ENCODE measurements around the gene RTL5. TPM values are rescaled to one million over a fixed set of nuclear protein-coding genes. Genes with fewer than 3 reads are reported as not detected.
A peak's percentile ranks its signal among the peaks of the same experiment; 100 is the strongest.

The RTL5 gene
- total RNA-seq, 5 donors from 2014 or later (not counting 1 experiment from before 2014, with no cell fraction given) = 0.98 to 8.7 (median 3.4) TPM

DNA sequence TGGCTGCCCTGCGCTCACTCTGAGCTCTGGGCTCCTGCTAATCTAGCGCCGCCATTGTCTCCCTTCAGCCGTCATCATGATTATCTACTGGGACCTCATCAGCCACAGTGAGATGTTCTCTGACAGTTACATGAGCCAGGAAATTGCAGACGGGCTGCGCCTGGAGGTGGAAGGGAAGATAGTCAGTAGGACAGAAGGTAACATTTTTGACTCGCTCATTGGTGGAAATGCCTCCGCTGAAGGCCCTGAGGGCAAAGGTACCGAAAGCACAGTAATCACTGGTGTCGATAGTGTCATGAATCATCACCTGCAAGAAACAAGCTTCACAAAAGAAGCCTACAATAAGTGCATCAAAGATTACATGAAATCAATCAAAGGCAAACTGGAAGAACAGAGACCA, 28.1 kb upstream of the RTL5 start:
- ChIA-PET CTCF (no interaction called here), POLR2A (no interaction called here)
- no CpG with 5 or more reads among the region's 10 CpGs for WGBS (ENCODE audit: insufficient coverage)
- H3K27ac ChIP-seq (ENCODE audit: low read length) = no peak overlapping the region
- H3K4me3 Mint-ChIP-seq = no peak overlapping the region
- H3K27me3 ChIP-seq (replicated peaks in 1 of 2; ENCODE audit: control insufficient read depth in 2 of 2, extremely low read depth in 1 of 2, insufficient read depth in 2 of 2, low read length in 1 of 2) = no peaks in the 10 kb centered on the region
- no peak overlapping the region for H3K27ac Mint-ChIP-seq
- H3K4me1 Mint-ChIP-seq = no peaks in the 10 kb centered on the region
- DNase-seq = no peak
- H3K36me3 ChIP-seq (ENCODE audit: control insufficient read depth in 2 of 2, extremely low read depth in 1 of 2, insufficient read depth in 1 of 2, low read length in 1 of 2) = no peaks in the 10 kb centered on the region
- no peaks in the 10 kb centered on the region for H3K9me3 Mint-ChIP-seq
- no peak overlapping the region for H3K4me3 ChIP-seq (ENCODE audit: control insufficient read depth in 1 of 2, extremely low read depth in 1 of 2, low read length in 1 of 2)
- no peaks in the 10 kb centered on the region for H3K36me3 Mint-ChIP-seq
- H3K27me3 Mint-ChIP-seq = peaks cover 0 to 21% of the 10 kb centered on the region in 2 donors
- H3K9me3 ChIP-seq = no peaks in the 10 kb centered on the region
- ATAC-seq (replicated peaks in 1 of 4) = no peak
- H3K4me1 ChIP-seq (ENCODE audit: control insufficient read depth in 1 of 2, extremely low read depth in 1 of 2, insufficient read depth in 2 of 2, low read length in 2 of 2) = no peaks in the 10 kb centered on the region

DNA sequence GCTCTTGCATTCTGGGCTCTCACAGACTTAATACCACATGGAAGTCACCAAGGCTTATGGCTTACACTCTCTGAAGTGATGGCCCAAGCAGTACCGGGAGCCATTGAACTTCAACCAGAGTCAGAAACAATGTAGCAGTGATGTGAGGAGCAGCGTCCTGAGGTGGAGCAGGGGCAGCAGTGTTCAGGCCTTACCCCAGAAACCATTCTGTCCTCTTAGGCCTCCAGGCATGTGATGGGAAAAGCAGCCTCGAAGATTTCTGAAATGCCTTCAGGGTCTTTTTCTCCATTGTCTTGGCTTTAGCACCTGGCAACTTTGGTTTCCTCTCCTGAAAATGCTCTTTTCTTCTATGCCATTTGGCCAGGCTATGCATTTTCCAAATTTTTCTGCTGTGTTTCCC, 27.1 kb upstream of the RTL5 start:
- no peaks in the 10 kb centered on the region for H3K9me3 ChIP-seq
- no peaks in the 10 kb centered on the region for H3K36me3 Mint-ChIP-seq
- peaks cover 0 to 21% of the 10 kb centered on the region in 2 donors for H3K27me3 Mint-ChIP-seq
- ATAC-seq (replicated peaks in 1 of 4) (no peak), DNase-seq (no peak)
- no peak overlapping the region for H3K27ac Mint-ChIP-seq
- WGBS (ENCODE audit: insufficient coverage) = 60% methylated on average over 1 of the region's 3 CpGs
- POLR2A ChIA-PET = no interaction called here
- H3K4me3 ChIP-seq (ENCODE audit: control insufficient read depth in 1 of 2, extremely low read depth in 1 of 2, low read length in 1 of 2) = no peak overlapping the region
- CTCF ChIA-PET = no interaction called here
- no peaks in the 10 kb centered on the region for H3K4me1 ChIP-seq (ENCODE audit: control insufficient read depth in 1 of 2, extremely low read depth in 1 of 2, insufficient read depth in 2 of 2, low read length in 2 of 2)
- no peaks in the 10 kb centered on the region for H3K36me3 ChIP-seq (ENCODE audit: control insufficient read depth in 2 of 2, extremely low read depth in 1 of 2, insufficient read depth in 1 of 2, low read length in 1 of 2)
- no peaks in the 10 kb centered on the region for H3K27me3 ChIP-seq (replicated peaks in 1 of 2; ENCODE audit: control insufficient read depth in 2 of 2, extremely low read depth in 1 of 2, insufficient read depth in 2 of 2, low read length in 1 of 2)
- H3K4me1 Mint-ChIP-seq = no peaks in the 10 kb centered on the region
- H3K27ac ChIP-seq (ENCODE audit: low read length) = no peak overlapping the region
- no peaks in the 10 kb centered on the region for H3K9me3 Mint-ChIP-seq
- no peak overlapping the region for H3K4me3 Mint-ChIP-seq

DNA sequence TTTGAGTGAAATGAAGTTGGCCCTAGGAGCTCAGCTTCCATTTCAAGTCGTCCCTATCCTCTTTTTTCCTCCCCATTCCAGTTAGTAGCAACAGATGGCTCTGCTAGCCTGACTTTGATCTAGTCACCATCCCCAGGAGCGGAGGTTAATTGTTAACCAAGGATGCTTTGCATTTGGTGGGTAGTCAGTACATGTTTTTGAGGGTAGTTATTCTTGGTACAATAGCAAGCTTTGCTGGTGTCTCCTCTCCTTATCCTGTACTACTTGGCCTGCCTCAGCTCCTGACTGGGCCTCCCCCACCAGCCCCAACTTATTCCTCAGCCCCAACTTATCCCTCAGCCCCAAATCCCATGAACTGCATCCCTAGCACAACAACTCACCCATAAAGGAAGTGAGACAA, 14.8 kb upstream of the RTL5 start:
- peaks cover 0 to 14% of the 10 kb centered on the region in 2 experiments for H3K4me1 ChIP-seq (ENCODE audit: control insufficient read depth in 1 of 2, extremely low read depth in 1 of 2, insufficient read depth in 2 of 2, low read length in 2 of 2)
- Mint-ChIP-seq H3K4me1 (peaks cover 6 to 30% (median 19%) of the 10 kb centered on the region in 3 donors), H3K36me3 (peaks cover under 1% of the 10 kb centered on the region), H3K4me3 (no peak overlapping the region), H3K9me3 (no peaks in the 10 kb centered on the region), H3K27ac (no peak overlapping the region), H3K27me3 (peaks cover 0 to 12% of the 10 kb centered on the region in 2 donors)
- POLR2A ChIA-PET = interaction anchor here in 1 of 2 donors (0.6 kb wide), 1 partner anchor 143 kb away, joined by 6 read pairs; no protein-coding TSS in a partner anchor
- H3K9me3 ChIP-seq = no peaks in the 10 kb centered on the region
- H3K36me3 ChIP-seq (ENCODE audit: control insufficient read depth in 2 of 2, extremely low read depth in 1 of 2, insufficient read depth in 1 of 2, low read length in 1 of 2) = no peaks in the 10 kb centered on the region
- H3K4me3 ChIP-seq (ENCODE audit: control insufficient read depth in 1 of 2, extremely low read depth in 1 of 2, low read length in 1 of 2) = no peak overlapping the region
- DNase-seq = no peak
- H3K27ac ChIP-seq (ENCODE audit: low read length) = no peak overlapping the region
- CTCF ChIA-PET = interaction anchor here in 1 of 2 donors (0.6 kb wide), 1 partner anchor 118 kb away, joined by 6 read pairs; no protein-coding TSS in a partner anchor
- ATAC-seq (replicated peaks in 1 of 4) = no peak
- H3K27me3 ChIP-seq (replicated peaks in 1 of 2; ENCODE audit: control insufficient read depth in 2 of 2, extremely low read depth in 1 of 2, insufficient read depth in 2 of 2, low read length in 1 of 2) = peaks cover 0 to 2% of the 10 kb centered on the region in 2 experiments
- no CpG with 5 or more reads among the region's 2 CpGs for WGBS (ENCODE audit: insufficient coverage)

DNA sequence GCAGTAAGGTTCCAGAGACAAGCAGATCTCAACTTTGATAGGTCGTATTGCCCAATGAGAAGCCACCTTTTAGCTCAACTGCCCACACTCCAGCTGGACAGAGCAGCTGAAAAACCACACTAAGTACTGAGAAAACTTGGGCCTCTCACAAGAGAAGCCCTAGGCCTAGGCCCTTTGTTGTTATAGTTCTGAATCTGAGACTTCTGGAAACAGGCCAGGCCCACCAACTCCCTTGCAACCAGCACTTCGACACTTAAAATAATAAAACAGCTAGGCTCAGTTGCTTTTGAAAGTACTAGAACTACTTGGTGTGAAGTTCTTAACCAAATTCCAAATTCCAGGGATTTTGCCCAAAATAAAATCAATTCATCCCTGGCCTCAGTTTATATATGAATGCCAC, 13.5 kb upstream of the RTL5 start:
- H3K4me1 Mint-ChIP-seq = peaks cover 15 to 42% (median 24%) of the 10 kb centered on the region in 3 donors
- H3K4me1 ChIP-seq (ENCODE audit: control insufficient read depth in 1 of 2, extremely low read depth in 1 of 2, insufficient read depth in 2 of 2, low read length in 2 of 2) = peaks cover 0 to 22% of the 10 kb centered on the region in 2 experiments
- no peak overlapping the region for H3K4me3 ChIP-seq (ENCODE audit: control insufficient read depth in 1 of 2, extremely low read depth in 1 of 2, low read length in 1 of 2)
- no CpG with 5 or more reads among the region's 2 CpGs for WGBS (ENCODE audit: insufficient coverage)
- peak overlapping the region in 1 of 2 donors; percentile 41 for H3K27ac Mint-ChIP-seq
- H3K36me3 Mint-ChIP-seq = peaks cover 5% of the 10 kb centered on the region
- ATAC-seq (replicated peaks in 1 of 4) = no peak
- DNase-seq = no peak
- no peaks in the 10 kb centered on the region for H3K27me3 ChIP-seq (replicated peaks in 1 of 2; ENCODE audit: control insufficient read depth in 2 of 2, extremely low read depth in 1 of 2, insufficient read depth in 2 of 2, low read length in 1 of 2)
- POLR2A ChIA-PET = no interaction called here
- CTCF ChIA-PET = interaction anchor here (0.6 to 0.7 kb wide), 2 partner anchors 131 to 522 kb away, joined by 3 read pairs; no protein-coding TSS in a partner anchor
- H3K9me3 ChIP-seq = no peaks in the 10 kb centered on the region
- H3K27ac ChIP-seq (ENCODE audit: low read length) = no peak overlapping the region
- no peak overlapping the region for H3K4me3 Mint-ChIP-seq
- H3K27me3 Mint-ChIP-seq = peaks cover 0 to 8% of the 10 kb centered on the region in 2 donors
- no peaks in the 10 kb centered on the region for H3K9me3 Mint-ChIP-seq
- H3K36me3 ChIP-seq (ENCODE audit: control insufficient read depth in 2 of 2, extremely low read depth in 1 of 2, insufficient read depth in 1 of 2, low read length in 1 of 2) = peaks cover 0 to 2% of the 10 kb centered on the region in 2 donors

DNA sequence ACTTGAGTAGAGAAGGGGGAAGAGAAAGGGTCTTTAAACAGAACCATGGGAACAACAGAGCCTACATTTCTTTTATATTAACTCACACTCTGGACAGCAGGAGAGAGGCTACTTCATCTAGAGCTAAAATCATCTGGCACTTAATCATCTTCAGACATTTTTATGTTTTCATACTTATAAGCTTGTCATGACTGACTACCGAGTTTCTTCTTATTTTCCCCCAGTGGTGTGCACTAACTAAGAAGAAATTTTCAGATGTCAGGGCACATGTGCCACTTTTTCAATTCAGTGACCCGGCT, 11.8 kb upstream of the RTL5 start:
- peaks cover 5% of the 10 kb centered on the region for H3K36me3 Mint-ChIP-seq
- ChIA-PET POLR2A (no interaction called here), CTCF (no interaction called here)
- H3K9me3 ChIP-seq = no peaks in the 10 kb centered on the region
- peaks cover 15 to 45% (median 24%) of the 10 kb centered on the region in 3 donors for H3K4me1 Mint-ChIP-seq
- H3K27ac Mint-ChIP-seq = no peak overlapping the region
- peaks cover 0 to 12% of the 10 kb centered on the region in 2 donors for H3K27me3 Mint-ChIP-seq
- DNase-seq (no peak), ATAC-seq (replicated peaks in 1 of 4) (no peak)
- no peaks in the 10 kb centered on the region for H3K27me3 ChIP-seq (replicated peaks in 1 of 2; ENCODE audit: control insufficient read depth in 2 of 2, extremely low read depth in 1 of 2, insufficient read depth in 2 of 2, low read length in 1 of 2)
- H3K4me3 Mint-ChIP-seq = no peak overlapping the region
- H3K4me1 ChIP-seq (ENCODE audit: control insufficient read depth in 1 of 2, extremely low read depth in 1 of 2, insufficient read depth in 2 of 2, low read length in 2 of 2) = peaks cover 0 to 22% of the 10 kb centered on the region in 2 experiments
- H3K4me3 ChIP-seq (ENCODE audit: control insufficient read depth in 1 of 2, extremely low read depth in 1 of 2, low read length in 1 of 2) = no peak overlapping the region
- H3K36me3 ChIP-seq (ENCODE audit: control insufficient read depth in 2 of 2, extremely low read depth in 1 of 2, insufficient read depth in 1 of 2, low read length in 1 of 2) = peaks cover 0 to 2% of the 10 kb centered on the region in 2 donors
- no peaks in the 10 kb centered on the region for H3K9me3 Mint-ChIP-seq
- no peak overlapping the region for H3K27ac ChIP-seq (ENCODE audit: low read length)
- WGBS (ENCODE audit: insufficient coverage) = no CpG with 5 or more reads among the region's 2 CpGs

DNA sequence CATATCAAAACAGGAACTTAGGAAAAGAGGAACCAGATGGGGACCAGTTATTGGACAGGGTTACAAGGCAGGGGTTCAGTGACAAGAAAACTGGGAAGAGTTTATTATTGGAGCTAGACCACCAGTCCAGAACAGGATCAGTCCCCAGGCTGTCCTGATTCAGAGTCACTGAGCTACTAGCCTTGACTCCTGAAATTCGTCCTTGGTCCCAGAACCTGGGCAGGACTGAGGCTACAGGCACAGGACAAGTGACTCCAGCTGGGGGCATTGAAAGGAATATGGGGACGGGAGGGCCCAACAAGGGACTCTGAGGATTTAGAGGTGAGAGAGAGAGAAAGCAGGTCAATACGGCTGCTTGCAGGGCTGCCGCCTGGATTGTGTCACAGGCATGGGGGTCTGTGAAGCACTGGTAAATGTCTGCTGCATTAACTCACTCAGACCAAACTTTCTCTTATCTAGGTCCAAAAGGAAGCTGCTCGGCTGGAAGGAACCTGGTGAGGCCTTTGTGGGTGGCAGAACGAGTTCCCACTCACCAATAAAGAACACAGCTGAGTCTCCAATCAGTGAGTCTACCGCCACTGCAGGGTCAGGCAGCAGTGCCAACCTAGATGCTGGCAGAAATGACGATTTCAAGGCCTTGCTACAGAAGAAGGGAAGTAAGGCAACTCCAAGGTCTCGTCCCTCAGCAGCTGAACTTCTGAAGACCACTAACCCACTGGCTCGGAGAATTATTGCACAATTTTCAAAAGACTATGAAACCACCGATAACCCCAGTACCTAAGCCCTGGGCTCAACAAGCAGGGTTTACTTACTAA, 11.3 kb upstream of the RTL5 start:
- peaks cover 0 to 22% of the 10 kb centered on the region in 2 experiments for H3K4me1 ChIP-seq (ENCODE audit: control insufficient read depth in 1 of 2, extremely low read depth in 1 of 2, insufficient read depth in 2 of 2, low read length in 2 of 2)
- H3K27me3 Mint-ChIP-seq = peaks cover 0 to 12% of the 10 kb centered on the region in 2 donors
- ATAC-seq (replicated peaks in 1 of 4) (no peak), DNase-seq (no peak)
- no peaks in the 10 kb centered on the region for H3K9me3 ChIP-seq
- H3K27ac Mint-ChIP-seq = no peak overlapping the region
- H3K4me3 Mint-ChIP-seq = no peak overlapping the region
- ChIA-PET POLR2A (interaction anchor here in 1 of 2 donors (0.7 kb wide), 1 partner anchor 100 kb away, joined by 4 read pairs; no protein-coding TSS in a partner anchor), CTCF (no interaction called here)
- no peak overlapping the region for H3K4me3 ChIP-seq (ENCODE audit: control insufficient read depth in 1 of 2, extremely low read depth in 1 of 2, low read length in 1 of 2)
- peaks cover 15 to 45% (median 24%) of the 10 kb centered on the region in 3 donors for H3K4me1 Mint-ChIP-seq
- H3K27me3 ChIP-seq (replicated peaks in 1 of 2; ENCODE audit: control insufficient read depth in 2 of 2, extremely low read depth in 1 of 2, insufficient read depth in 2 of 2, low read length in 1 of 2) = no peaks in the 10 kb centered on the region
- no peaks in the 10 kb centered on the region for H3K9me3 Mint-ChIP-seq
- peaks cover 0 to 2% of the 10 kb centered on the region in 2 donors for H3K36me3 ChIP-seq (ENCODE audit: control insufficient read depth in 2 of 2, extremely low read depth in 1 of 2, insufficient read depth in 1 of 2, low read length in 1 of 2)
- H3K36me3 Mint-ChIP-seq = peaks cover 5% of the 10 kb centered on the region
- WGBS (ENCODE audit: insufficient coverage) = no CpG with 5 or more reads among the region's 11 CpGs
- H3K27ac ChIP-seq (ENCODE audit: low read length) = no peak overlapping the region
